SK-MEL-5 (cell line): ENCODE data around the gene YAP1. TPM values are rescaled to one million over a fixed set of nuclear protein-coding genes. Genes with fewer than 3 reads are reported as not detected.
"Not testable (repeated sequence)": the region's sequence is repeated elsewhere in the genome, so short reads cannot be mapped to it uniquely, and the experiment has no call there.

Source experiments
- DNase-seq: peaks from one replicate; pipeline ENCODE4 v3.0.0-alpha.2; 2016; ENCODE audit warnings: low read depth, low spot score
- in situ Hi-C: cut with HindIII; loops from 2 replicates; pipeline ENCODE4 v1.10.0; 2016; ENCODE audit warnings: low sequenced_read_pairs, high pct_unique_total_duplicates, low pct_unique_long_range_greater_than_20kb
- total RNA-seq: library from RNA; depleted of rRNA; stranded (reverse); fragments of >200 nt; shearing (Covaris generic); gene quantifications from 2 replicates; pipeline ENCODE4 v1.2.3, GENCODE V29; 2014

The YAP1 gene
- total RNA-seq, 1 experiment from 2014 or later = 28.4 TPM

- no peak for DNase-seq
- in situ Hi-C loops = no loop called here
These were observed 76.4 kb downstream of the YAP1 start for GRCh38 chr11:102186551-102187191.

- in situ Hi-C loops = no loop called here
These were observed 77.3 kb downstream of the YAP1 start for GRCh38 chr11:102187416-102188151.

GRCh38 chr11:102188488-102188887, 78.2 kb downstream of the YAP1 start:
- in situ Hi-C loops = no loop called here

More at GRCh38 chr11:102187416-102188151, 77.3 kb downstream of the YAP1 start:
- no peak for DNase-seq

GRCh38 chr11:102191832-102192231, 81.6 kb downstream of the YAP1 start:
- in situ Hi-C loops = no loop called here
- DNase-seq = no peak

More at GRCh38 chr11:102188488-102188887, 78.2 kb downstream of the YAP1 start:
- DNase-seq = no peak

- DNase-seq = peak; percentile 71
- in situ Hi-C loops = no loop called here
These were observed 82.3 kb downstream of the YAP1 start for GRCh38 chr11:102192349-102193066.

- no peak for DNase-seq
- in situ Hi-C loops = no loop called here
These were observed 84.0 kb downstream of the YAP1 start for GRCh38 chr11:102194257-102194656.

GRCh38 chr11:102194990-102195389, 84.7 kb downstream of the YAP1 start:
- DNase-seq = no peak
- in situ Hi-C loops = no loop called here

GRCh38 chr11:102196351-102196750, 86.1 kb downstream of the YAP1 start:
- DNase-seq = no peak
- in situ Hi-C loops = no loop called here

- no peak for DNase-seq
- in situ Hi-C loops = no loop called here
These were observed 86.6 kb downstream of the YAP1 start for GRCh38 chr11:102196816-102197215.

GRCh38 chr11:102197670-102198139, 87.5 kb downstream of the YAP1 start:
- peak; percentile 86 for DNase-seq
- in situ Hi-C loops = no loop called here

- no peak for DNase-seq
- in situ Hi-C loops = no loop called here
These were observed 89.4 kb downstream of the YAP1 start for GRCh38 chr11:102199673-102200072.

GRCh38 chr11:102200325-102200724, 90.1 kb downstream of the YAP1 start:
- DNase-seq, in situ Hi-C loops: not testable (repeated sequence)

GRCh38 chr11:102201776-102202175, 91.5 kb downstream of the YAP1 start:
- no peak for DNase-seq
- in situ Hi-C loops = no loop called here

- DNase-seq = no peak
- in situ Hi-C loops = no loop called here
These were observed 92.7 kb downstream of the YAP1 start for GRCh38 chr11:102202972-102203371.

GRCh38 chr11:102204174-102204573, 93.9 kb downstream of the YAP1 start:
- in situ Hi-C loops = no loop called here
- DNase-seq = no peak

- in situ Hi-C loops = no loop called here
- no peak for DNase-seq
These were observed 95.6 kb downstream of the YAP1 start for GRCh38 chr11:102205805-102206204.

GRCh38 chr11:102208835-102209234, 98.6 kb downstream of the YAP1 start:
- no peak for DNase-seq
- in situ Hi-C loops = no loop called here

- in situ Hi-C loops = no loop called here
These were observed 104.4 kb downstream of the YAP1 start for GRCh38 chr11:102214623-102215022.

More at GRCh38 chr11:102214623-102215022, 104.4 kb downstream of the YAP1 start:
- DNase-seq = no peak
